Measurements from ENCODE around the gene IGSF21.

Gene IGSF21

DNA sequence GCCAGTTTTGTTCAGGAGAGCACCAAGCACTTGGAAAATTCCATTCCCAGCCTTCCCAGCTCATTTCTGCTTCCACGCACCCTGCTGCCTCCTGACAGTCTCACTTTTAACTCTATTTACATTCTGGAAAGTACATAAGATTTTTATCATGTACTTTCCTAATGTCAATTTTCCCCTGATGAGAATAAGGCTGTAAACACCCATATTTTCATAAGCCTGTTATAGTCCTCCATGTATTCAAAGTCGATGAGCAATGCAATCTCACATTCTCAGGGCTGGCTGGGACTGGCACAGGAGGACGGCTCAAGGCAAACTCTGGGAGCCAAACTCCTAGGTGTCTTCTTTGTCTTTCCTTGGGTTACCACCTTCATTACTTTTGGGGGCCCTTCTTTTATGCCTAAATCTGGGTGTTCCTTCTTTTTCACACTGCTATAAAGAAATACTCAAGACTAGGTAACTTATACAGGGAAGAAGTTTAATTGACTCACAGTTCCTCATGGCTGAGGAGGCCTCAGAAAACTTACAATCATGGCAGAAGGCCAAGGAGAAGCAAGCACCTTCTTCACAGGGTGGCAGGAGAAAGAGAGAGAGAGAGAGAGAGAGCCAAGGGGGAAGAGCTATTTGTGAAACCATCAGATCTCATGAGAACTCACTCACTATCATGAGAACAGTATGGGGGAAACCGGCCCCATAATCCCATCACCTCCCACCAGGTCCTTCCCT is 94.6 kb downstream of the IGSF21 start:
- Mint-ChIP-seq H3K36me3 (no peaks in the 10 kb centered on the region), H3K4me3 (no peak overlapping the region), H3K9me3 (no peaks in the 10 kb centered on the region), H3K27ac (no peak overlapping the region), H3K27me3 (peaks cover 27% of the 10 kb centered on the region), H3K4me1 (no peaks in the 10 kb centered on the region)
- DNase-seq, result no peak
- CTCF ChIA-PET, result no interaction called here

DNA sequence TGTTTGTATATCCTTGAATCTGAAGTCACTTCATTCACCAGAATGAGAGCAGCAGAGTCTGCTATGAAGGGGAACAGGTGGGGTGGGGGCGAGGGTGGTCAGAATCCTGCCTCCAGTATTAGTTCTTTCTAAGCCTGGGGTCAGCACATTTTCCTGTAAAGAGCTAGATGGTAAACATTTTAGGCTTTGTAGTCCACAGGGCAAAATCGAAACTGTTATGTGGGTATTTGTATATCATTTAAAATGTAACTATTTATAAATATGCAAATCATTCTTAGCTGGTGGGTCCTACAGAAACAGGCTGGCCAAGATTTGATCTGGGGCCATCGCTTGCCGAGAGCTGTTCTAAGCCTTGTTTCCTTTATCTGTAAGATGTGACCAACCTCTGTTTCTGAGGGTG is 96.0 kb downstream of the IGSF21 start:
- no peak overlapping the region for H3K27ac Mint-ChIP-seq
- H3K36me3 Mint-ChIP-seq, result no peaks in the 10 kb centered on the region
- CTCF ChIA-PET, result no interaction called here
- no peak for DNase-seq
- H3K9me3 Mint-ChIP-seq, result no peaks in the 10 kb centered on the region
- H3K27me3 Mint-ChIP-seq, result peaks cover 14% of the 10 kb centered on the region
- H3K4me3 Mint-ChIP-seq, result no peak overlapping the region
- H3K4me1 Mint-ChIP-seq, result no peaks in the 10 kb centered on the region

DNA sequence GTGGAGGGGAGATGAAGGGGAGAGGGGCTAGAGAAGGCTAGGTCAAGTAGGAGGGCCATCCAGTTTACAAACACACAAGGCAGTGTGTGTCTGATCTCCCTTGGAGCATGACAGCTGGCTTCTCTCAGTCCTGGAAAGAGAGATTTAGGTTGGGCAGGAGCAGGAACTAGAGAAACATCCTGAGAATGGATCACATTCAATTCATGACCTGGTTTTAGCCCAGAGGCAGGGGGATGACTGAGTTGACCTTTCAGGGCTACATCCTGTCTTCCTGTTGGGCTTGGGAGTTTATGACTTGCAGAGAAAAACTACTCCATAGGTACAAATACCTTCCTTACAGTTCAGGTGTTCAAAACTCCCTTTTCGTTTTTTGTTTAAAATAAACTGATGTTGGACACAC is 97.0 kb downstream of the IGSF21 start:
- no peak overlapping the region for H3K4me3 Mint-ChIP-seq
- no peaks in the 10 kb centered on the region for H3K9me3 Mint-ChIP-seq
- no peak for DNase-seq
- H3K36me3 Mint-ChIP-seq, result no peaks in the 10 kb centered on the region
- H3K4me1 Mint-ChIP-seq, result no peaks in the 10 kb centered on the region
- peaks cover 7% of the 10 kb centered on the region for H3K27me3 Mint-ChIP-seq
- CTCF ChIA-PET, result no interaction called here
- H3K27ac Mint-ChIP-seq, result no peak overlapping the region

DNA sequence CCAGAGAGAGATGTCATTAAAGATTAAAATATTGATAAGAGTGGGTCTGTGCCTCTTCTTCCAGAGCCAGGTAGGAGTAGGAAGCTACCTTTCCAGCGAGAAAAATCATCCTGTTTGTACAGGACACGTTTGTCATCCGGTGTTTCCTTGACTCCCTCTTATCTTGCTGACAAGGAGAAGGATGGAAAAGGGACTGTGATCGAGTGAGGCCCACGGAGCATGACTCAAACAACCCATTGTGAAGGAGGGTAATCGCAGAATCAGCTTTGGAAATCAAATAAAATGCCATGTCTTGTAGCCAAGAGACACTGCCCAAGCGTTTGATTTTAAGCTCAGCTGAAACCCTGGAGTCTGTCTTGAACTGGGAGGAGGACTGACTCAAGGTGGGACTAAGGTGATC is 97.7 kb downstream of the IGSF21 start:
- CTCF ChIA-PET, result no interaction called here
- Mint-ChIP-seq H3K9me3 (no peaks in the 10 kb centered on the region), H3K4me3 (no peak overlapping the region), H3K27me3 (peaks cover 3% of the 10 kb centered on the region), H3K27ac (no peak overlapping the region), H3K4me1 (no peaks in the 10 kb centered on the region), H3K36me3 (no peaks in the 10 kb centered on the region)
- DNase-seq, result no peak

DNA sequence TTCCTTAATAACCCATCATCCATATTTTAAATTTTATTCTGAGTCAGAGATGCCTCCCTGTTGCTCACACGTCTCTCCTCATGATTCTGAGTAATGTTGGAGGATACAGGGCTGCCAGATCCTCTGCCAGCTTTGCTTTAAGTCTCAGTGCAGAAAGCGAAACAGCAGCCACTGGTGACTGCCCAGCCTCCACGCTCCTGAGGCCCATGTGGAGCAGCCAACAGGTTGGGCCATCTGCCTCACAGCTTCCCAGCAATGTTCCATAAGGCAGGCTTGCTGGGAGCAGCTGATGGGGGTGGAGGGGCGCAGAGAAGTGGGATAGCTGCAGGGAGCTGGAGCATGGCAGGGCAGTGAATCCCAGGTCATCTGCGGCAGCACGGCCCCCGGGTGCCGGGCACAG is 104.2 kb downstream of the IGSF21 start:
- no peak overlapping the region for H3K4me3 Mint-ChIP-seq

DNA sequence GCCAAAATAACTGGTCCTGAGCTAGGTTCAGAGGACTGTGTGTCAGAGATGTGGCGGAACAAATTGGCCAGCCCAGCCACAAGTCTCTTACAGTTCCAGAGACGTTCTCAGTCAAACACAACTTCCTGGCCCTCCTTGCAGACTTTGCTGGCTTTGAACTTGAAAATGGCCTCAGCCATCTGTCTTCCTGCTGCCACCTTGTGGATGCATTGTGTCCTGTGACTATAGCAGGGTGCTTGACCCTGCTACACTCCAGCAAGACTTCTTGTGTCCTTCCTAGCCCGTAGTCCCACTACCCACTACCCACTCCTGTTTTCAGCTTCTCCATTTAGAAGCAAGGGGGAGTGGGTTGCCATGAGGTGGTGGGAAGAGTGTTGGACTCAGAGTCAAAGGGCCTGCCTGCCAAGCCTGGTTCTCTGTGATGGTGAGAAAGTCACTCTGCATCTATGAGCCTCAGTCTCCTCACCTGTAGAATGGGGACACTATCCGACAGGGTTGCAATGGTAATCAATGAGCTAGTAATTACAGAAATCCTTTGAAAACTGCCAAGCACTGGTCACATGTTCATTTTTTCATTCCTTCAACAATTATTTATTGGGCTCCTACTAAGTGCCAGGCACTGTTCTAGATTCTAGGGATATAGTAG is 109.9 kb downstream of the IGSF21 start:
- no peak overlapping the region for H3K27ac Mint-ChIP-seq
- H3K4me1 Mint-ChIP-seq, result no peaks in the 10 kb centered on the region
- peaks cover 4% of the 10 kb centered on the region for H3K9me3 Mint-ChIP-seq
- no peaks in the 10 kb centered on the region for H3K27me3 Mint-ChIP-seq
- CTCF ChIA-PET, result no interaction called here
- H3K36me3 Mint-ChIP-seq, result no peaks in the 10 kb centered on the region
- peak; percentile 26 for DNase-seq
- no peak overlapping the region for H3K4me3 Mint-ChIP-seq

More for the DNA sequence above, 104.2 kb downstream of the IGSF21 start:
- CTCF ChIA-PET, result no interaction called here
- no peak overlapping the region for H3K27ac Mint-ChIP-seq
- no peaks in the 10 kb centered on the region for H3K36me3 Mint-ChIP-seq
- H3K4me1 Mint-ChIP-seq, result no peaks in the 10 kb centered on the region
- H3K27me3 Mint-ChIP-seq, result no peaks in the 10 kb centered on the region
- DNase-seq, result no peak
- H3K9me3 Mint-ChIP-seq, result no peaks in the 10 kb centered on the region

DNA sequence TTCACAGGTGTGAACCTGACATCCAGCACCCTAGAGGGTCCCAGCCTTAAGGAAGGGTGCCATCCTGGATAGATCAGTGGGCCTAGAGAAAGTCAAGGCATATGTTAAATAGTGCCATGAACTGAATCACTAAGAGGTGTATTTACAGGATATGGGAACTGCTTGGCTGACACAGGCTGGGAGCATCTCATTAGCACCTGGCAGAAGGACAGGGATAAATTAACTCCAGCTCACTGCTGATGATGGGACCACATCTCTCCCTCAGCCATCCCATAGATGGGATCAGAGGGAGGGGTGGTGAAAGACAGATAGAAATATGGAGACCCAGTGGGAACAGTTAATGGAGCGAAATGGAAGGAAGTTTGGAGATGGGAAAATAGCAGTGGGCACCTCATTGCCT is 122.0 kb downstream of the IGSF21 start:
- Mint-ChIP-seq H3K4me1 (no peaks in the 10 kb centered on the region), H3K27me3 (no peaks in the 10 kb centered on the region), H3K4me3 (no peak overlapping the region), H3K36me3 (no peaks in the 10 kb centered on the region), H3K9me3 (peaks cover 25% of the 10 kb centered on the region), H3K27ac (no peak overlapping the region)
- CTCF ChIA-PET, result no interaction called here
- DNase-seq, result no peak

DNA sequence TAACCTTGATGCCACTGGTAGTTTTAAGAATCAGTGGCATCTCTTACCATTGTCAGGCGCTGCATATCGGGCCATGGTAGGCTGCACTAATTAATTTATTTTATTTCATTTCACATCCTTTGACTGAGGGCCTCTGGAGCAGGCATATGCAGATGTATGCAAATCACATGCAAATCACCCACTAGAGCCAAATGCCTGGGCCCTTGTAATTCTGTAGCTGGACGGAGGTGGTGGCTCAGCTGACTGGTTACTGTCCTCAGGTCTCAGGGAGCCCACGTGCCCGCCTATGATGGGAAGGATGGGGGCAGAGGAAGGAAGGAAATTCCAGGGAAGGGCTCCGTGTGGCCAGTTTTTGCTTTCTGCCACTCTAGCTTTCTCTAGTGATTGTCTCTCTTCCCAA is 122.7 kb downstream of the IGSF21 start:
- H3K4me1 Mint-ChIP-seq, result no peaks in the 10 kb centered on the region
- peaks cover 27% of the 10 kb centered on the region for H3K9me3 Mint-ChIP-seq
- H3K36me3 Mint-ChIP-seq, result no peaks in the 10 kb centered on the region
- H3K27ac Mint-ChIP-seq, result no peak overlapping the region
- CTCF ChIA-PET, result no interaction called here
- H3K27me3 Mint-ChIP-seq, result no peaks in the 10 kb centered on the region
- no peak for DNase-seq
- H3K4me3 Mint-ChIP-seq, result no peak overlapping the region

DNA sequence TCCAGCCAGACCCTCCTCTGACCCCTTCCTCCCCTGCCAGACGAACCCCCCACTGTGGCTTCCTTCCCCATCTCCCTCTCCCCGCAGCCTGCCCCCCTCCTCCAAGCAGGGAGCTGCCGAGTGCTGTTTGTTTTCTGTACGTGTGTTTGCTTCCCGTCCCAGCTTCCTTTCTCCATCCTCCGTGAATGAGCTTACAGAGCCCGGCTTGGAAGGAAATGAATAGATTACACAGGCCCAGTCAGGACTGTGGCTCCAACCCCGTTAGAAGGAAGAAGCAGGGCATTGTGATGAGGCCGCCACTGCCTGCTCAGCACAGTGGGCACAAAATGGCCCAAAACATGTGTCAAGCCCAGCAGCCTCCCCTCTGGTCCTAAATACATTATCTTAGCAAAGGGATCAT is 123.2 kb downstream of the IGSF21 start:
- H3K9me3 Mint-ChIP-seq, result peaks cover 27% of the 10 kb centered on the region
- CTCF ChIA-PET, result no interaction called here
- no peaks in the 10 kb centered on the region for H3K4me1 Mint-ChIP-seq
- no peak for DNase-seq
- H3K27ac Mint-ChIP-seq, result no peak overlapping the region
- no peak overlapping the region for H3K4me3 Mint-ChIP-seq
- no peaks in the 10 kb centered on the region for H3K36me3 Mint-ChIP-seq
- H3K27me3 Mint-ChIP-seq, result no peaks in the 10 kb centered on the region

DNA sequence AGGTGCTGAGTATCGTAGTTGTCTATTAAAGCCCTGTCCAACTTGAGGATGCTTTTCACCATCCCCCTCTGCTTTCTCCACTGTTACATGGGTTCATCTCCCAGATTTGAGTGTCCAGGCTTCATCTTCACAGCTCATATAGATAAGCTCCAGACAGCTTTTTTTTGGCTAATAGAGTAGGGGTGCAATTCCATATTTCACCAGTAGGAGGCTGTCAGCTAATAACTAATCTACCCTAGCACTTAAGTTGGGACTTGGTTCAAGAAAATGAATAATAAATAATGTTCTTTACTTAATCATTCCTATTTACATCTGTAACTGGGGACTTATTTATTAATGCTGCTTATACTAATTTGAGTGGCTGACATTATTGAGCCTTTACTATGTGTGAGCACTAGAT is 124.5 kb downstream of the IGSF21 start:
- H3K4me3 Mint-ChIP-seq, result no peak overlapping the region
- H3K4me1 Mint-ChIP-seq, result no peaks in the 10 kb centered on the region
- no peak for DNase-seq
- no peaks in the 10 kb centered on the region for H3K27me3 Mint-ChIP-seq
- H3K36me3 Mint-ChIP-seq, result no peaks in the 10 kb centered on the region
- CTCF ChIA-PET, result interaction anchor here (0.9 kb wide), 1 partner anchor 10 kb away, joined by 4 read pairs; no protein-coding TSS in a partner anchor
- no peak overlapping the region for H3K27ac Mint-ChIP-seq
- H3K9me3 Mint-ChIP-seq, result peaks cover 27% of the 10 kb centered on the region

DNA sequence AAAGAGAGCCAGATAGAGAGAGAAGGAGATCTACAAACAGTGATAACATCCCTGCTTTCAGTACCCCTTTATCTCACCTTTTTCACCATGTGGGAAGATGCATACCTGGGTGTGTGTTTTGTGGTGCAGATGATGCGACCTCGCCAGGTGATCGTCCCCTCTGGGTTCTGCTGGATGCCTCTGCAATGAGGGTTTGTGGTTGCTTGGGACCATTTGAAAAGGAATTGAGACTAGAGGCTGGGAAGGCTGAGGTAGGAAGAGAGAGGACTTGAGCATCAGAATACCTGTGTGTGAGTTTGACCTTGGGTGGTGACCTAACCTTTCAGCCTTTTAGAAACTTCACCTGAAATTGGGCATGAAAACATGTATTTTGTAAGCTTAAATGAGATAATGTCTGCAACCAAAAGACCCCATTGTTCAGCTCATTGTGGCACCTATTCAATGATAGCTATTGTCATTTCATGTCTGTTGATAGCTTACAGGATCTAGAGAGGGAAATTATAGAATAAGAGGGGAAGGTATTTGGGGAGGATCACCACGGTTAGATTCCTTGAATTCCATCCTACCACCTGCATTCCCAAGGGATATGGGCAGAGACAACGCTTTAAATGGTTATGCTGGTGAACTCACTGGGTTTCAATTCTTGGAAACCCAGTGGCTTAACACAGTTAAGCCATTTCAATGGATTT is 125.7 kb downstream of the IGSF21 start:
- H3K4me1 Mint-ChIP-seq, result no peaks in the 10 kb centered on the region
- H3K4me3 Mint-ChIP-seq, result no peak overlapping the region
- no peaks in the 10 kb centered on the region for H3K36me3 Mint-ChIP-seq
- CTCF ChIA-PET, result no interaction called here
- DNase-seq, result no peak
- H3K27me3 Mint-ChIP-seq, result no peaks in the 10 kb centered on the region
- H3K9me3 Mint-ChIP-seq, result peaks cover 27% of the 10 kb centered on the region
- H3K27ac Mint-ChIP-seq, result no peak overlapping the region

DNA sequence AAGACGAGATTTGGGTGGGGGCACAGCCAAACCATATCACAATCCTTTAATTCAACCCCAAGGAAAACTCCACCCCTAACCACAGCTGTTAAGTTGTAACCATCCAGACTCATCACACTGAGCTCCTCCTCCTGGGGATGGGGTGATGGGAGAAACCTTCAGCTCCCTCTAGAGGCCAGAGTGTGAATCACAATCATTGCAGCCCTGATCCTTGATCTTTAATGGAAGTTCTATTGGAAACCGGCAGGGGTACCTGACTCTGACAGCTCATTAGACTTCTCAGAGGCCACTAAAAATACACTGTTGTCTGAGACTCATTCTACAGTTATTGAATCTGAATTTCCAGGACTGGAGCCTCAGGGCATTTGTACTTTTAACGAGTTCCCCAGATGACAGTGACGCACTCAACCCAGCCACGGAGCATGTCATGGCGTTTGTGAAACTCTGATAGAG is 127.2 kb downstream of the IGSF21 start:
- DNase-seq, result peak; percentile 34
- Mint-ChIP-seq H3K4me3 (no peak overlapping the region), H3K4me1 (no peaks in the 10 kb centered on the region), H3K27me3 (no peaks in the 10 kb centered on the region), H3K9me3 (peaks cover 27% of the 10 kb centered on the region), H3K36me3 (no peaks in the 10 kb centered on the region), H3K27ac (no peak overlapping the region)
- CTCF ChIA-PET, result interaction anchor here (0.6 to 0.8 kb wide), 3 partner anchors 11 to 291 kb away, joined by 3 to 4 read pairs (median 3); no protein-coding TSS in a partner anchor

DNA sequence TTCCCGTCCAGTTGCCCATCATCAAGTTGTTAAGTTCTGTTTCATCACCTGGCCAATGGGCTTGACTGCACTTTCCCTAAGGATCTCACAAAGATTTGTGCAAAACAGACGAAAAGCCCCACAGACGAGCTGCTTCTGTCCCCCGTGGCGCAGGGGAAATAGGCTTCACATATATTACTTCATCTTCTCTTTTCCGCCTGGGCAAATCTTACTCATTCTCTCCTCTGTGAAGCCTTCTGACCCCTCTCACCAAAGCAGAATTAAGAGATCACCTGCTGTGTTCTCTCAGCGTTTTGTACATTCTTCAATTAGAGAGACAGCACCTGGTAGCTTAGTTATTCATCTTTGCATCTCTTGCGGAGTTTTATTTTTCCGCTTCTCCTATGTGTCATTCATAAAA is 129.8 kb downstream of the IGSF21 start:
- no peaks in the 10 kb centered on the region for H3K36me3 Mint-ChIP-seq
- no peaks in the 10 kb centered on the region for H3K4me1 Mint-ChIP-seq
- no peak overlapping the region for H3K4me3 Mint-ChIP-seq
- peaks cover 15% of the 10 kb centered on the region for H3K9me3 Mint-ChIP-seq
- H3K27me3 Mint-ChIP-seq, result no peaks in the 10 kb centered on the region
- no peak for DNase-seq
- H3K27ac Mint-ChIP-seq, result no peak overlapping the region
- CTCF ChIA-PET, result interaction anchor here (1.0 kb wide), 1 partner anchor 63 kb away, joined by 3 read pairs; no protein-coding TSS in a partner anchor

DNA sequence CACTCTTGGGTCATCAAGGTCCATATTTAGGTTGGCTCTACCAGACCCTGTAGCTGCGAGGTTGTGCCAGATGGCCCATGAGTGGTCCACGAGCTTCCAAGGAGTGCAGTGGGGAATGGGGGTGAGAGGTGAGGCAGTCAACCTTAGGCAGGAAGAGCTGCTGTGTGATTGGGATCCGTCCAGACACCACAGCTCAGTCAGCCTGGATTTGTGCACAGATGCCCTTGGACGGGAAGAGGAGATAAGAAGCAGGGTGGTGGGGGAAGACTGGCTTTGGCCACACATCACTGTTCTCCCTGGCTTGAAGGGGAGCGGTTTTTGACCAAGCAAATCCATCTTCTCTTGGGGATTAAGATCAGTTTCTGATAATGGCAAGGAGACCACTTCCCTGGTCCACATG is 130.6 kb downstream of the IGSF21 start:
- H3K4me1 Mint-ChIP-seq, result no peaks in the 10 kb centered on the region
- CTCF ChIA-PET, result no interaction called here
- H3K36me3 Mint-ChIP-seq, result no peaks in the 10 kb centered on the region
- no peak overlapping the region for H3K27ac Mint-ChIP-seq
- peaks cover 2% of the 10 kb centered on the region for H3K27me3 Mint-ChIP-seq
- no peak for DNase-seq
- no peak overlapping the region for H3K4me3 Mint-ChIP-seq
- peaks cover 8% of the 10 kb centered on the region for H3K9me3 Mint-ChIP-seq

DNA sequence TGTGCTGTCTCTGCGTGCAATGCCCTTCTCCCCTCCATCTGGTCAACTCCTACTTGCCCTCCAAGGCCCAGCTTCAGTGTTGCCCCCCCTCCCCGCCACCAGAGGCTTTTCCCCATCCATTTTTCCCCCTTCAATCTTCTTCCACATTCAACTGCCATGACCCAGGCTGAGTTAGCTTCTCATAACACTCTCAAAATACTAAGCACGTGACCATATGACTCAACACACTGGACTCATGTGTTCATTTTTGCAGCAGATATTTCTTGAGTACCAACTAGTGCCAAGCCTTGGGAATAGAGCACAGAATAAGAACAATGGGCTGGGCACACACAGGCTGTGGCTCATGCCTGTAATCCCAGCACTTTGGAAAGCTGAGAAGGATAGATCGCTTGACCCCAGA is 132.1 kb downstream of the IGSF21 start:
- peaks cover 1% of the 10 kb centered on the region for H3K9me3 Mint-ChIP-seq
- H3K27me3 Mint-ChIP-seq, result peaks cover 5% of the 10 kb centered on the region
- H3K4me3 Mint-ChIP-seq, result no peak overlapping the region
- H3K4me1 Mint-ChIP-seq, result no peaks in the 10 kb centered on the region
- CTCF ChIA-PET, result no interaction called here
- DNase-seq, result no peak
- H3K27ac Mint-ChIP-seq, result no peak overlapping the region
- H3K36me3 Mint-ChIP-seq, result no peaks in the 10 kb centered on the region
